HepG2 (cell line): ENCODE results near the gene LAMB4. TPM values are rescaled to one million over a fixed set of nuclear protein-coding genes. Genes with fewer than 3 reads are reported as not detected.
A peak's percentile ranks its signal among the peaks of the same experiment; 100 is the strongest.

Source experiments
- DNMT3B ChIP-seq: conservative IDR thresholded peaks from 2 replicates; pipeline ENCODE4 v1.6.1; 2016; ENCODE audit warnings: missing biosample characterization, control low read depth
- GABPB1 ChIP-seq: IDR thresholded peaks from 2 replicates; pipeline ENCODE4 v1.6.1; 2016; ENCODE audit warnings: mild to moderate bottlenecking, missing genetic modification reagents, moderate library complexity, missing compliant biosample characterization
- KLF6 ChIP-seq: IDR thresholded peaks from 2 replicates; pipeline ENCODE4 v1.8.0; 2016; ENCODE audit warnings: missing biosample characterization, missing genetic modification reagents
- KMT2B ChIP-seq: IDR thresholded peaks from 2 replicates; pipeline ENCODE4 v1.6.1; 2016; ENCODE audit warnings: missing genetic modification reagents, missing compliant biosample characterization
- LCORL ChIP-seq, 2 experiments: fragments of 450-650 bp in 1 of 2; sonication (generic) in 1 of 2; formaldehyde crosslinking in 1 of 2; IDR thresholded peaks; 2 replicates each; pipeline versions ENCODE4 v1.5.0 to v1.6.1; 2017 to 2020; ENCODE audit warnings: antibody characterized with exemption in 1 of 2, missing genetic modification reagents in 1 of 2
- MIER2 ChIP-seq: IDR thresholded peaks from 2 replicates; pipeline ENCODE4 v1.6.1; 2016; ENCODE audit warnings: missing biosample characterization, missing genetic modification reagents
- NFRKB ChIP-seq: fragments of 450-650 bp; IDR thresholded peaks from 2 replicates; pipeline ENCODE4 v1.6.1; 2017
- RAD21 ChIP-seq: fragments of 450-650 bp; formaldehyde crosslinking; IDR thresholded peaks from 2 replicates; pipeline ENCODE4 v1.5.0; 2020; ENCODE audit warnings: mild to moderate bottlenecking
- RARG ChIP-seq: sonication (generic); formaldehyde crosslinking; IDR thresholded peaks from 2 replicates; pipeline ENCODE4 v1.4.0; 2020; ENCODE audit warnings: low read depth, mild to moderate bottlenecking, missing genetic modification reagents
- SAP130 ChIP-seq: IDR thresholded peaks from 2 replicates; pipeline ENCODE4 v1.6.1; 2016; ENCODE audit warnings: low read depth
- ZBTB7B ChIP-seq: sonication (generic); formaldehyde crosslinking; IDR thresholded peaks from 2 replicates; pipeline ENCODE4 v1.4.0; 2020; ENCODE audit warnings: missing genetic modification reagents
- ZNF234 ChIP-seq: sonication (generic); formaldehyde crosslinking; conservative IDR thresholded peaks from 2 replicates; pipeline ENCODE4 v1.5.1; 2020; ENCODE audit warnings: mild to moderate bottlenecking, missing genetic modification reagents
- ZNF24 ChIP-seq: fragments of 450-650 bp; IDR thresholded peaks from 2 replicates; pipeline ENCODE4 v1.6.1; 2017; ENCODE audit warnings: antibody characterized with exemption, mild to moderate bottlenecking
- ZNF337 ChIP-seq: sonication (generic); formaldehyde crosslinking; IDR thresholded peaks from 2 replicates; pipeline ENCODE4 v1.5.1; 2020; ENCODE audit warnings: missing genetic modification reagents, low read depth, mild to moderate bottlenecking, borderline replicate concordance
- ZNF546 ChIP-seq: sonication (generic); formaldehyde crosslinking; conservative IDR thresholded peaks from 2 replicates; pipeline ENCODE4 v1.8.1; 2023; ENCODE audit warnings: mild to moderate bottlenecking, missing genetic modification reagents
- ZNF552 ChIP-seq: sonication (generic); formaldehyde crosslinking; IDR thresholded peaks from 2 replicates; pipeline ENCODE4 v1.9.0; 2022; ENCODE audit warnings: missing genetic modification reagents, mild to moderate bottlenecking, borderline replicate concordance
- ZNF790 ChIP-seq: sonication (generic); formaldehyde crosslinking; IDR thresholded peaks from 2 replicates; pipeline ENCODE4 v1.8.0; 2022; ENCODE audit warnings: missing genetic modification reagents, mild to moderate bottlenecking, borderline replicate concordance
- ZNF792 ChIP-seq: IDR thresholded peaks from 2 replicates; pipeline ENCODE4 v1.6.1; 2016
- polyA plus RNA-seq, 8 experiments: library from polyadenylated mRNA; depleted of rRNA in 3 of 8; stranded (reverse) in 7 of 8; unstranded in 1 of 8; fragments of >200 nt; fragmentation: Illumina TruSeq in 4 of 8; extraction: Trizol in 4 of 8; gene quantifications; 2 replicates each; pipeline versions ENCODE4 v1.2.1 to v1.2.3, GENCODE V29; 2011 to 2016; ENCODE audit warnings: low read depth in 4 of 8, missing spikeins in 1 of 8, mixed read lengths in 1 of 8; ENCODE audit not compliant: insufficient read depth in 1 of 8
- total RNA-seq, 5 experiments: library from RNA; depleted of rRNA; stranded (reverse); fragments of >200 nt; fragmentation: Illumina TruSeq; extraction: Trizol; gene quantifications; 2 replicates each; pipeline ENCODE4 v1.2.3, GENCODE V29; 2016; ENCODE audit warnings: low read depth in 1 of 5
- TF ChIP-seq, protein P1 (sequence below): sonication (generic); formaldehyde crosslinking; IDR thresholded peaks from 2 replicates; pipeline ENCODE4 v1.8.1; 2023; ENCODE audit warnings: mild to moderate bottlenecking, moderate library complexity, missing genetic modification reagents
- TF ChIP-seq, protein P2 (sequence below): sonication (generic); formaldehyde crosslinking; IDR thresholded peaks from 2 replicates; pipeline ENCODE4 v1.5.0; 2020; ENCODE audit warnings: missing genetic modification reagents
- TF ChIP-seq, protein P3 (sequence below): sonication (generic); formaldehyde crosslinking; IDR thresholded peaks from 2 replicates; pipeline ENCODE4 v1.5.1; 2020; ENCODE audit warnings: missing genetic modification reagents, mild to moderate bottlenecking, borderline replicate concordance
- TF ChIP-seq, protein P4 (sequence below): sonication (generic); formaldehyde crosslinking; IDR thresholded peaks from 2 replicates; pipeline ENCODE4 v1.4.0; 2020; ENCODE audit warnings: mild to moderate bottlenecking, missing genetic modification reagents, borderline replicate concordance
- TF ChIP-seq, protein P5 (sequence below): sonication (generic); formaldehyde crosslinking; IDR thresholded peaks from 2 replicates; pipeline ENCODE4 v1.4.0; 2020; ENCODE audit warnings: missing genetic modification reagents
- TF ChIP-seq, protein P6 (sequence below): sonication (generic); formaldehyde crosslinking; IDR thresholded peaks from 2 replicates; pipeline ENCODE4 v1.4.0; 2020; ENCODE audit warnings: missing genetic modification reagents, borderline replicate concordance

The LAMB4 gene
- total and polyA plus RNA-seq, 2 of the 13 experiments (the other 11 are each of a cell fraction or from before 2014, with no cell fraction given) = 0.05 TPM; not detected in 1

DNA sequence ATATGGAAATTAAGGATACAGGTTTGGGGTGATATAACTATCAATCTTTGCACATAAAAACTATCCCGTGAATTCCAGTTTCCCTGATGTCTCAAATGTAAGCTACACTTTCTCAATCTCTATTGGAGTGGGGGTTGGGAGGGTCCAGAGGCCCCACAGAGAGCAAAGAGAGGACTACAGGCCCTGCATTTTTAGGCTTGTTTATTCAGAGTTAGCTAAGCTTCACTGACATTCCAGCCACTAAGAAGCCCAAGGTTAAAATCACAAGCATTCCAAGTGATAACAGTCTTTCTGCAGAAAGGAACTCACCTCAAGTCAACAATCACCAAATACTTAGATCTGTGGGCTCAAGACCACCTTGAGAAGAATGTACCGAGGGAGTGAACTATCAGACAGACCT is 95.6 kb downstream of the LAMB4 start (continued):
- TF ChIP-seq ZNF546 (CRISPR knock-in tag) (no peak), LCORL (IDR thresholded peaks at IDR 0.05) (no peak), LCORL (CRISPR knock-in tag; IDR thresholded peaks at IDR 0.05) (peak; percentile 67), ZNF234 (CRISPR knock-in tag) (no peak), SAP130 (CRISPR knock-in tag) (peak; percentile 46), KLF6 (CRISPR knock-in tag) (no peak), ZNF792 (CRISPR knock-in tag) (peak; percentile 78), GABPB1 (CRISPR knock-in tag) (no peak), KMT2B (CRISPR knock-in tag) (0 out of 2 replicates have a peak, but pooled peaks have one; percentile 21), ZNF337 (CRISPR knock-in tag) (no peak), DNMT3B (CRISPR knock-in tag) (no peak), ZBTB7B (CRISPR knock-in tag) (peak; percentile 83), ZNF790 (CRISPR knock-in tag) (no peak), MIER2 (CRISPR knock-in tag) (peak; percentile 30; the same call in 1 of the 2 replicates), ZNF24 (no peak), RARG (CRISPR knock-in tag) (no peak), RAD21 (CRISPR knock-in tag) (peak; percentile 52; the same call in 1 of the 2 replicates), NFRKB (no peak), ZNF552 (CRISPR knock-in tag) (no peak)
- TF ChIP-seq, protein P1, sequence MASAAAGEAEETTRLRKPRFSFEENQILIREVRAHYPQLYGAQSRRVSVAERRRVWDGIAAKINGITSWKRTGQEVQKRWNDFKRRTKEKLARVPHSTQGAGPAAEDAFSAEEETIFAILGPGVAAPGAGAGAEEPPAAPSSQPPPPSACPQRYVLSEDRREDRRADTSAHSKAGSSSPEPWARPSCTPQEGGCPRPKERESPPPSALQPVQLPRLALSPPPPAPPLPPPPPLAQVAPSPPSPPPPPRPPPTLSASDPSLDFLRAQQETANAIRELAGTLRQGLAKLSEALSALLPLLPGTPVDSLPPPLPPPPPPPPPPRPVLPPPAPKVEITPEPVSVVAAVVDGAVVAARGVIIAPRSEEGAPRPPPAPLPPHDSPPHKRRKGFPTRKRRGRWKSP (CRISPR knock-in tag) = peak; percentile 40; the same call in 1 of the 2 replicates
- TF ChIP-seq, protein P2, sequence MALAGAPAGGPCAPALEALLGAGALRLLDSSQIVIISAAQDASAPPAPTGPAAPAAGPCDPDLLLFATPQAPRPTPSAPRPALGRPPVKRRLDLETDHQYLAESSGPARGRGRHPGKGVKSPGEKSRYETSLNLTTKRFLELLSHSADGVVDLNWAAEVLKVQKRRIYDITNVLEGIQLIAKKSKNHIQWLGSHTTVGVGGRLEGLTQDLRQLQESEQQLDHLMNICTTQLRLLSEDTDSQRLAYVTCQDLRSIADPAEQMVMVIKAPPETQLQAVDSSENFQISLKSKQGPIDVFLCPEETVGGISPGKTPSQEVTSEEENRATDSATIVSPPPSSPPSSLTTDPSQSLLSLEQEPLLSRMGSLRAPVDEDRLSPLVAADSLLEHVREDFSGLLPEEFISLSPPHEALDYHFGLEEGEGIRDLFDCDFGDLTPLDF (CRISPR knock-in tag) = no peak
- TF ChIP-seq, protein P3, sequence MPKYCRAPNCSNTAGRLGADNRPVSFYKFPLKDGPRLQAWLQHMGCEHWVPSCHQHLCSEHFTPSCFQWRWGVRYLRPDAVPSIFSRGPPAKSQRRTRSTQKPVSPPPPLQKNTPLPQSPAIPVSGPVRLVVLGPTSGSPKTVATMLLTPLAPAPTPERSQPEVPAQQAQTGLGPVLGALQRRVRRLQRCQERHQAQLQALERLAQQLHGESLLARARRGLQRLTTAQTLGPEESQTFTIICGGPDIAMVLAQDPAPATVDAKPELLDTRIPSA = no peak
- TF ChIP-seq, protein P4, sequence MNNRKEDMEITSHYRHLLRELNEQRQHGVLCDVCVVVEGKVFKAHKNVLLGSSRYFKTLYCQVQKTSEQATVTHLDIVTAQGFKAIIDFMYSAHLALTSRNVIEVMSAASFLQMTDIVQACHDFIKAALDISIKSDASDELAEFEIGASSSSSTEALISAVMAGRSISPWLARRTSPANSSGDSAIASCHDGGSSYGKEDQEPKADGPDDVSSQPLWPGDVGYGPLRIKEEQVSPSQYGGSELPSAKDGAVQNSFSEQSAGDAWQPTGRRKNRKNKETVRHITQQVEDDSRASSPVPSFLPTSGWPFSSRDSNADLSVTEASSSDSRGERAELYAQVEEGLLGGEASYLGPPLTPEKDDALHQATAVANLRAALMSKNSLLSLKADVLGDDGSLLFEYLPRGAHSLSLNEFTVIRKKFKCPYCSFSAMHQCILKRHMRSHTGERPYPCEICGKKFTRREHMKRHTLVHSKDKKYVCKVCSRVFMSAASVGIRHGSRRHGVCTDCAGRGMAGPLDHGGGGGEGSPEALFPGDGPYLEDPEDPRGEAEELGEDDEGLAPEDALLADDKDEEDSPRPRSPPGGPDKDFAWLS (CRISPR knock-in tag) = no peak
- TF ChIP-seq, protein P5, sequence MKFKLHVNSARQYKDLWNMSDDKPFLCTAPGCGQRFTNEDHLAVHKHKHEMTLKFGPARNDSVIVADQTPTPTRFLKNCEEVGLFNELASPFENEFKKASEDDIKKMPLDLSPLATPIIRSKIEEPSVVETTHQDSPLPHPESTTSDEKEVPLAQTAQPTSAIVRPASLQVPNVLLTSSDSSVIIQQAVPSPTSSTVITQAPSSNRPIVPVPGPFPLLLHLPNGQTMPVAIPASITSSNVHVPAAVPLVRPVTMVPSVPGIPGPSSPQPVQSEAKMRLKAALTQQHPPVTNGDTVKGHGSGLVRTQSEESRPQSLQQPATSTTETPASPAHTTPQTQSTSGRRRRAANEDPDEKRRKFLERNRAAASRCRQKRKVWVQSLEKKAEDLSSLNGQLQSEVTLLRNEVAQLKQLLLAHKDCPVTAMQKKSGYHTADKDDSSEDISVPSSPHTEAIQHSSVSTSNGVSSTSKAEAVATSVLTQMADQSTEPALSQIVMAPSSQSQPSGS (CRISPR knock-in tag) = peak; percentile 34; the same call in 1 of the 2 replicates
- TF ChIP-seq, protein P6, sequence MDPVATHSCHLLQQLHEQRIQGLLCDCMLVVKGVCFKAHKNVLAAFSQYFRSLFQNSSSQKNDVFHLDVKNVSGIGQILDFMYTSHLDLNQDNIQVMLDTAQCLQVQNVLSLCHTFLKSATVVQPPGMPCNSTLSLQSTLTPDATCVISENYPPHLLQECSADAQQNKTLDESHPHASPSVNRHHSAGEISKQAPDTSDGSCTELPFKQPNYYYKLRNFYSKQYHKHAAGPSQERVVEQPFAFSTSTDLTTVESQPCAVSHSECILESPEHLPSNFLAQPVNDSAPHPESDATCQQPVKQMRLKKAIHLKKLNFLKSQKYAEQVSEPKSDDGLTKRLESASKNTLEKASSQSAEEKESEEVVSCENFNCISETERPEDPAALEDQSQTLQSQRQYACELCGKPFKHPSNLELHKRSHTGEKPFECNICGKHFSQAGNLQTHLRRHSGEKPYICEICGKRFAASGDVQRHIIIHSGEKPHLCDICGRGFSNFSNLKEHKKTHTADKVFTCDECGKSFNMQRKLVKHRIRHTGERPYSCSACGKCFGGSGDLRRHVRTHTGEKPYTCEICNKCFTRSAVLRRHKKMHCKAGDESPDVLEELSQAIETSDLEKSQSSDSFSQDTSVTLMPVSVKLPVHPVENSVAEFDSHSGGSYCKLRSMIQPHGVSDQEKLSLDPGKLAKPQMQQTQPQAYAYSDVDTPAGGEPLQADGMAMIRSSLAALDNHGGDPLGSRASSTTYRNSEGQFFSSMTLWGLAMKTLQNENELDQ (CRISPR knock-in tag) = no peak
